Choroid plexus epithelial cell (primary cell): ENCODE results near the gene DUS4L.

Experiments used
- DNase-seq: peaks from one replicate; pipeline ENCODE4 v3.0.0-alpha.2; 2010; ENCODE audit warnings: low read depth
- H3K4me3 ChIP-seq: 2 replicates; pipeline ENCODE4 v1.5.1; 2011; ENCODE audit warnings: low read depth, mild to moderate bottlenecking, control low read depth, low read length, moderate library complexity
- CTCF ChIP-seq: conservative IDR thresholded peaks from 2 replicates; pipeline ENCODE4 v1.5.1; 2011; ENCODE audit warnings: low read depth, mild to moderate bottlenecking, control low read depth, inconsistent platforms, low read length, moderate library complexity

The DUS4L gene

DNA sequence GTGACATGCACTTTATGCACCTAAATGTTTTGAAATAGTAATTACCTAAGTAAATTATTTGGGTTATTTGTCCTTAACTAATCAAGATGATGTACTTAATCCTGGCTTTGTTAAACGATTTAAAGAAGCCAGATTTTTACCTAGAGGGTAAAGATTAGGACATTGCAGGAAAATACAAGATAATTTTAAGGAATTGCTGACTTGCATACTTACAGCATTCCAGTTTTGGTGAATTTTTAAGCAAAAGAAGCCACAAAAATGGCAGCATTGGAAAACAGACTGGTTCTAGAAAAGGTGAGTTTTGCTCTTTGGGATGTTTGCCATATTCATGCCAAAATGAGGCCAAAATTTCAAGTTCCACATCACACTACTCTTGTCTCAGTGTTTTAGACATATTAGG is 49.7 kb downstream of the DUS4L start:
- no peak overlapping the region for H3K4me3 ChIP-seq
- no peak for TF ChIP-seq CTCF
- no peak for DNase-seq

- TF ChIP-seq CTCF: no peak
- H3K4me3 ChIP-seq: no peak overlapping the region
- no peak for DNase-seq
These were observed 50.2 kb downstream of the DUS4L start for GRCh38 chr7:107613948-107614347.

- DNase-seq: peak; percentile 88
- H3K4me3 ChIP-seq: no peak overlapping the region
- no peak for TF ChIP-seq CTCF
These were observed 50.7 kb downstream of the DUS4L start for GRCh38 chr7:107614425-107614824.

- no peak for DNase-seq
- TF ChIP-seq CTCF: no peak
- no peak overlapping the region for H3K4me3 ChIP-seq
These were observed 52.3 kb downstream of the DUS4L start for GRCh38 chr7:107615910-107616680.

GRCh38 chr7:107622429-107622828 is 58.7 kb downstream of the DUS4L start:
- TF ChIP-seq CTCF: no peak
- DNase-seq: peak; percentile 91
- no peak overlapping the region for H3K4me3 ChIP-seq

DNA sequence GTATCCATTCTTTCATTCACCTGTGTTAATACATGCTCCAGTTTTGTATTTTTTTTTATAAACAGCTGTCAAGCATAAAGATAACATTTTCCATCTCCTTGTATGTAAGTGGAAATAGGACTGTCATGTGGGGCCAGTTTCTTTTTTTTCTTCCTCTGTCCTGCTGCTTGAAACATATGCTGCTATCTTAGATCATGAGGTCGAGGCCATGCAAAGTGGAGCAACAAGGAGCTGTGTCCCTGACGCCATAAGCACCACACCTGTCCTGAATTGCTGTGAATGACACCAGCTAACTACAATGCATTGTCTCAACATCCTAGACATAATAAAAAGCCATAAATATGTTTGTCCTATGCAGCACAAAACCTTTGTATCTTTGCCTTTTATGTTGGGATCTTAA is 59.1 kb downstream of the DUS4L start:
- no peak overlapping the region for H3K4me3 ChIP-seq
- DNase-seq: peak; percentile 21
- no peak for TF ChIP-seq CTCF

- DNase-seq: no peak
- H3K4me3 ChIP-seq: no peak overlapping the region
- TF ChIP-seq CTCF: no peak
These were observed 63.2 kb downstream of the DUS4L start for GRCh38 chr7:107627002-107627401.
